T1000 (cell line): ENCODE results near the gene GID8.

ENCODE experiments used
- DNase-seq: peaks from one replicate; lab custom pipeline; 2025; ENCODE audit warnings: mixed read lengths; lab: John Stamatoyannopoulos, UW

Gene GID8

GRCh38 chr20:62970307-62971210 lies 32.6 kb downstream of the GID8 start:
- DNase-seq, result no peak

GRCh38 chr20:62971211-62971949 lies 33.4 kb downstream of the GID8 start:
- no peak for DNase-seq

GRCh38 chr20:62971950-62972844 lies 34.2 kb downstream of the GID8 start:
- peak; percentile 67 for DNase-seq

GRCh38 chr20:62972845-62973745 lies 35.1 kb downstream of the GID8 start:
- no peak for DNase-seq

- no peak for DNase-seq
These were observed 37.4 kb downstream of the GID8 start for GRCh38 chr20:62975251-62975760.

- no peak for DNase-seq
These were observed 38.0 kb downstream of the GID8 start for GRCh38 chr20:62975812-62976508.

- no peak for DNase-seq
These were observed 38.9 kb downstream of the GID8 start for GRCh38 chr20:62976886-62977285.

- no peak for DNase-seq
These were observed 39.9 kb downstream of the GID8 start for GRCh38 chr20:62977613-62978560.

- DNase-seq, result no peak
These were observed 40.6 kb downstream of the GID8 start for GRCh38 chr20:62978561-62978943.

GRCh38 chr20:62979310-62979709 lies 41.4 kb downstream of the GID8 start:
- no peak for DNase-seq

GRCh38 chr20:62979876-62980373 lies 42.0 kb downstream of the GID8 start:
- no peak for DNase-seq

GRCh38 chr20:62980380-62980960 lies 42.5 kb downstream of the GID8 start:
- no peak for DNase-seq

- no peak for DNase-seq
These were observed 43.0 kb downstream of the GID8 start for GRCh38 chr20:62980970-62981369.

- DNase-seq, result no peak
These were observed 44.5 kb downstream of the GID8 start for GRCh38 chr20:62982124-62983075.

- no peak for DNase-seq
These were observed 45.3 kb downstream of the GID8 start for GRCh38 chr20:62983210-62983609.

- no peak for DNase-seq
These were observed 46.9 kb downstream of the GID8 start for GRCh38 chr20:62984666-62985443.

- no peak for DNase-seq
These were observed 47.5 kb downstream of the GID8 start for GRCh38 chr20:62985444-62985778.
